Activated CD8-positive, alpha-beta memory T cell treated with anti-CD3 and anti-CD28 coated beads for 36 hours (primary cell): Measurements from ENCODE around the gene MTG2. TPM values are rescaled to one million over a fixed set of nuclear protein-coding genes. Genes with fewer than 3 reads are reported as not detected.
"Not testable (repeated sequence)": the region's sequence is repeated elsewhere in the genome, so short reads cannot be mapped to it uniquely, and the experiment has no call there.

ENCODE experiments used
- CTCF ChIA-PET: fragments of 350-600 bp; sonication (Branson Sonifier 250); formaldehyde crosslinking; loops from one replicate; lab custom pipeline; 2021; ENCODE audit warnings: antibody characterized with exemption; lab: Charles Lee
- POLR2A ChIA-PET: fragments of 350-600 bp; sonication (Branson Sonifier 250); formaldehyde crosslinking; loops from one replicate; lab custom pipeline; 2021; ENCODE audit warnings: antibody characterized with exemption; lab: Charles Lee
- total RNA-seq, 2 experiments: library from RNA; stranded (reverse); gene quantifications; one replicate each; pipeline ENCODE4 v1.2.3, GENCODE V29; 2021

MTG2 gene
- total RNA-seq, 2 experiments from 2014 or later, result 45.0 to 45.8 TPM

- ChIA-PET CTCF (interaction anchor here (0.8 kb wide), 1 partner anchor 132 kb away, joined by 3 read pairs; no protein-coding TSS in a partner anchor), POLR2A (interaction anchor here (2.6 kb wide), 1 partner anchor 21 kb away, joined by 6 read pairs; the partner anchor contains the start of gene LSM14B)
Measured at GRCh38 chr20:62143081-62143956, 39.5 kb upstream of the MTG2 start, which contains the start of the genes PSMA7 and SS18L1. PSMA7 (minus strand) TSS chr20:62143394; CDS start chr20:62143303, 91 bp downstream. SS18L1 (plus strand) TSS chr20:62143769; CDS start chr20:62143821, 52 bp downstream.

GRCh38 chr20:62143957-62144825 is 38.6 kb upstream of the MTG2 start:
- ChIA-PET CTCF (no interaction called here), POLR2A (interaction anchor here (2.6 kb wide), 1 partner anchor 22 kb away, joined by 6 read pairs; the partner anchor contains the start of gene LSM14B)

- CTCF ChIA-PET, result interaction anchor here (1.0 kb wide), 1 partner anchor 11 kb away, joined by 3 read pairs; no protein-coding TSS in a partner anchor
Measured at GRCh38 chr20:62145688-62146018, 37.2 kb upstream of the MTG2 start.

GRCh38 chr20:62146019-62146755 is 36.6 kb upstream of the MTG2 start:
- POLR2A ChIA-PET, result no interaction called here
- CTCF ChIA-PET, result interaction anchor here (0.5 to 1.0 kb wide), 3 partner anchors 10 to 22 kb away, joined by 3 read pairs; no protein-coding TSS in a partner anchor

More at GRCh38 chr20:62145688-62146018, 37.2 kb upstream of the MTG2 start:
- POLR2A ChIA-PET, result no interaction called here

- POLR2A ChIA-PET, result no interaction called here
- CTCF ChIA-PET, result interaction anchor here (0.6 to 0.8 kb wide), 2 partner anchors 20 to 23 kb away, joined by 3 read pairs; no protein-coding TSS in a partner anchor
Measured at GRCh38 chr20:62147125-62147524, 35.7 kb upstream of the MTG2 start.

GRCh38 chr20:62147528-62147927 is 35.3 kb upstream of the MTG2 start:
- POLR2A ChIA-PET, result no interaction called here
- CTCF ChIA-PET, result interaction anchor here (0.8 kb wide), 1 partner anchor 23 kb away, joined by 3 read pairs; no protein-coding TSS in a partner anchor

- POLR2A ChIA-PET, CTCF ChIA-PET: not testable (repeated sequence)
Measured at GRCh38 chr20:62148383-62148782, 34.4 kb upstream of the MTG2 start.

GRCh38 chr20:62148908-62149314 is 33.9 kb upstream of the MTG2 start:
- ChIA-PET POLR2A (no interaction called here), CTCF (no interaction called here)

- POLR2A ChIA-PET, result no interaction called here
- CTCF ChIA-PET, result no interaction called here
Measured at GRCh38 chr20:62149532-62150309, 33.1 kb upstream of the MTG2 start.

GRCh38 chr20:62150310-62150575 is 32.6 kb upstream of the MTG2 start:
- ChIA-PET CTCF (no interaction called here), POLR2A (no interaction called here)

GRCh38 chr20:62151225-62151624 is 31.6 kb upstream of the MTG2 start:
- CTCF ChIA-PET, result no interaction called here
- POLR2A ChIA-PET, result no interaction called here

GRCh38 chr20:62151835-62152364 is 30.9 kb upstream of the MTG2 start:
- ChIA-PET POLR2A (no interaction called here), CTCF (interaction anchor here (1.5 kb wide), 1 partner anchor 141 kb away, joined by 4 read pairs; no protein-coding TSS in a partner anchor)

GRCh38 chr20:62155428-62156253 is 27.2 kb upstream of the MTG2 start:
- ChIA-PET POLR2A (no interaction called here), CTCF (no interaction called here)

GRCh38 chr20:62156254-62156556 is 26.6 kb upstream of the MTG2 start:
- POLR2A ChIA-PET, result no interaction called here

GRCh38 chr20:62156592-62157386 is 26.0 kb upstream of the MTG2 start:
- ChIA-PET POLR2A (no interaction called here), CTCF (interaction anchor here (0.7 to 0.8 kb wide), 2 partner anchors 11 to 32 kb away, joined by 3 read pairs; no protein-coding TSS in a partner anchor)

More at GRCh38 chr20:62156254-62156556, 26.6 kb upstream of the MTG2 start:
- CTCF ChIA-PET, result interaction anchor here (0.7 to 0.8 kb wide), 2 partner anchors 11 to 32 kb away, joined by 3 read pairs; no protein-coding TSS in a partner anchor

GRCh38 chr20:62157387-62158087 is 25.3 kb upstream of the MTG2 start:
- ChIA-PET POLR2A (no interaction called here), CTCF (no interaction called here)
